Left ventricle myocardium inferior (tissue), 1 donor: Measurements from ENCODE around the gene PPP3R1. TPM values are rescaled to one million over a fixed set of nuclear protein-coding genes. Genes with fewer than 3 reads are reported as not detected.
"Not testable (repeated sequence)": the region's sequence is repeated elsewhere in the genome, so short reads cannot be mapped to it uniquely, and the experiment has no call there.

Source experiments
- DNase-seq: peaks from one replicate; pipeline ENCODE4 v3.0.0-alpha.2; 2020
- H3K27ac ChIP-seq: fragments of 200-600 bp; replicated peaks from 2 replicates; pipeline ENCODE4 v1.8.0; 2021
- H3K27me3 ChIP-seq: fragments of 200-600 bp; 2 replicates; pipeline ENCODE4 v1.8.0; 2021; ENCODE audit warnings: low read depth
- H3K36me3 ChIP-seq: fragments of 200-600 bp; 2 replicates; pipeline ENCODE4 v1.8.0; 2021
- H3K4me1 ChIP-seq: fragments of 200-600 bp; 2 replicates; pipeline ENCODE4 v1.8.0; 2021
- H3K4me3 ChIP-seq: fragments of 200-600 bp; 2 replicates; pipeline ENCODE4 v1.8.0; 2021; ENCODE audit warnings: mild to moderate bottlenecking, moderate library complexity
- H3K9me3 ChIP-seq: fragments of 200-600 bp; replicated peaks from 2 replicates; pipeline ENCODE4 v1.8.0; 2021
- CTCF ChIP-seq: fragments of 200-600 bp; IDR thresholded peaks from 2 replicates; pipeline ENCODE4 v1.8.0; 2021; ENCODE audit warnings: antibody characterized with exemption, mild to moderate bottlenecking, borderline replicate concordance
- intact Hi-C: fragments of 100-400 bp; cut with micrococcal nuclease; formaldehyde crosslinking; loops from one replicate; pipeline ENCODE4 v1.11.0; 2022
- total RNA-seq: library from RNA; stranded (reverse); fragmentation: NEBNext Ultra II Directional; extraction: Animal tissue kit (Norgen Biotek cat#: 25700); gene quantifications from one replicate; pipeline ENCODE4 v1.2.1, GENCODE V29; 2021
- donor health status: DM: no; HTN: yes; CAD: no; lungs with severe emphysema.

Gene PPP3R1
- total RNA-seq, 1 donor from 2014 or later: 34.6 TPM

- Histone ChIP-seq H3K27ac (no peak overlapping the region), H3K4me3 (no peak overlapping the region), H3K27me3 (no peaks in the 10 kb centered on the region), H3K36me3 (peaks cover 49% of the 10 kb centered on the region), H3K9me3 (no peaks in the 10 kb centered on the region), H3K4me1 (no peaks in the 10 kb centered on the region)
- DNase-seq: no peak
- intact Hi-C loops: no loop called here
- no peak for TF ChIP-seq CTCF
Measured at GRCh38 chr2:68182902-68183301, 69.4 kb downstream of the PPP3R1 start.

DNA sequence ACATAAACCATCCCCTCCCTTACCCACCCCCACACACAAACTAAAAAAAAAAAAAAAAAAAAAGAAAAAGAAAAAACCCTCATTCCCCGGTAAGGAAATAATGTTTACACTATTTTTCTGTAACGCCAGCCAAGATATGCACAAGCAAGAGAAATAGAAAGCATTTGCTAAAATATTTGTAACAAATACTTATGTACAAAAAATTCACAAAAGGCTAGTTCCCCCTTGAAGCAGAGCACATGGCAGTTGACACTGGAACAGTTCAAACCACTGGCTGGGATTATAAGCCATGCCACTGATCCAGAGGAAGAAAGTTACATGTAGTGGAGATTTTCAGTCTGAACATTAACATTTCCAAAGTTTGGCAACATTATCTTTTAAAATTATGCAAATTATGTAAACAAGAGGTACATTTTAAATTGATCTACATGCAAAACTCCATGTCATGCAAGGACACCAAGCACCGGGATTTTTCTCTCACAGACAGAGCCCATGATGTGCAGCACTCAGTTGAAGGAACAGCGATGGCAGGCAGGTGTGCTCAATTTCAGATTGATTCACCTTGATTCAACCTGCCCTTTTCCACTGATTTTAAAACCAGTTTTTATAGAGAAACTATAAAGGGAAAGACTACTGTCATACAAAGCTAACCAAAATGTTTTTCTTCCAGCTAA is 73.2 kb downstream of the PPP3R1 start:
- DNase-seq: no peak
- Histone ChIP-seq H3K27me3 (no peaks in the 10 kb centered on the region), H3K4me3 (no peak overlapping the region), H3K4me1 (no peaks in the 10 kb centered on the region), H3K27ac (no peak overlapping the region), H3K9me3 (no peaks in the 10 kb centered on the region), H3K36me3 (peaks cover 55% of the 10 kb centered on the region)
- intact Hi-C loops: no loop called here
- no peak for TF ChIP-seq CTCF

DNA sequence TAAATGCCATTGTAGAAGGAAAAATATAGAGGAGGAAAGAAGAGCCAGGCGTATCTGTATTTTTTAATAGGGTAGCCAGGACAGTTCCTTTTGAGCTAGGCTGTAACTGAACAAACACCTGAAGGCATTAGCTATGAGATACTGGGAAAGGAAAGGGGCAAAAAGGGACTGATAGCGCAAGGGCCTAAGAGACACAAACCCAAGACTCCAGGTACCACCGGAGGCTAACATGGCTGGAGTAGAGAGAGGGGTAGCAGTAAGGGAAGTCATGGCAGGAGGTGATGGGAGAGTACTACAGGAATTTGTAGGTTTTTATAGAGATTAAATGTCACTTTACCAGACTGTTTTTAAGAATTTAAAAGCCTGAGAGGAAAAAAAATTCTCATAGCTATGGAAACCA is 73.9 kb downstream of the PPP3R1 start:
- Histone ChIP-seq H3K9me3 (no peaks in the 10 kb centered on the region), H3K4me3 (no peak overlapping the region), H3K36me3 (peaks cover 57% of the 10 kb centered on the region), H3K27ac (no peak overlapping the region), H3K4me1 (no peaks in the 10 kb centered on the region), H3K27me3 (no peaks in the 10 kb centered on the region)
- DNase-seq: no peak
- TF ChIP-seq CTCF: no peak
- intact Hi-C loops: no loop called here

DNA sequence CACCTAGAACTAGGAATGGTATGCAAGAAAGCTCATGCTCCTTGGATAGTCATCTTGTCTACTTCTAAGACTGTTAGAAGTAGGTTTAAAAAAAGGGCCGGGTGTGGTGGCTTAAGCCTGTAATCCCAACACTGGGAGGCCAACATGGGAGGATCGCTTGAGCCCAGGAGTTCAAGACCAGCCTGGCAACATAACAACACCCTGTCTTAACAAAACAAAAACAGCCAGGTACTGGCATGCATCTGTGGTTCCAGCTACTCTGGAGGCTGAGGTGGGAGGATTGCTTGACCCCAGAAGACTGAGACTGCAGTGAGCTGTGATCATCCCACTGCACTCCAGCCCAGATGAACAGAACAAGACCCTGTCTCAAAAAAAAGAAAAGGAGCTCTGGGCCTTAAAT is 74.8 kb downstream of the PPP3R1 start:
- H3K36me3 ChIP-seq: peaks cover 49% of the 10 kb centered on the region
- H3K27me3 ChIP-seq: no peaks in the 10 kb centered on the region
- no peaks in the 10 kb centered on the region for H3K9me3 ChIP-seq

DNA sequence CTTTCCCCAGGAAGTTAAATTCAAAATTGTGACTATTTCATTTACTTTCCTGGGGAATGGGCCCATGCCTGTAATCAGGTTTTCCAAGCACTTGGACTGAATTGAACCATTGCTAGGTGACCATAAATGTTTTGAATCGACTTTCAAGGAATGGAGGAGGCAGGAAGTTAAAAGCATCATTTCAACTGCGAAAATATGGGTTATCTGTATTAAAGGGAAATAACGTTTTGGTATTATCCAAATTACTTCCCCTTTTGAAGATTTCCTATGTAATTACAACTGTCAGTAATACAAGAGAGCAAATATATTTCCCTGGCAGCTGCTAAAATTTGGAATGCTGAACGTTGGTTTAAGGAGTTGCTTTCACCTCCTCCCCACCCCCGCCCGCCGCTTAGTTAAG is 75.7 kb downstream of the PPP3R1 start:
- no peak for DNase-seq
- peaks cover 48% of the 10 kb centered on the region for H3K36me3 ChIP-seq
- no peak overlapping the region for H3K27ac ChIP-seq
- TF ChIP-seq CTCF: no peak
- no peaks in the 10 kb centered on the region for H3K4me1 ChIP-seq
- no peaks in the 10 kb centered on the region for H3K27me3 ChIP-seq
- H3K9me3 ChIP-seq: no peaks in the 10 kb centered on the region
- intact Hi-C loops: no loop called here
- H3K4me3 ChIP-seq: no peak overlapping the region

More for the DNA sequence above, 74.8 kb downstream of the PPP3R1 start:
- no peak for DNase-seq
- Histone ChIP-seq H3K4me1 (no peaks in the 10 kb centered on the region), H3K27ac (no peak overlapping the region), H3K4me3 (no peak overlapping the region)
- intact Hi-C loops: no loop called here
- no peak for TF ChIP-seq CTCF

- peaks cover 36% of the 10 kb centered on the region for H3K36me3 ChIP-seq
- DNase-seq, intact Hi-C loops, H3K27me3 ChIP-seq, H3K27ac ChIP-seq, H3K4me3 ChIP-seq, H3K4me1 ChIP-seq, H3K9me3 ChIP-seq: not testable (repeated sequence)
Measured at GRCh38 chr2:68175210-68175609, 77.1 kb downstream of the PPP3R1 start.
